ENCODE data around the gene SRRM2. TPM values are rescaled to one million over a fixed set of nuclear protein-coding genes. Genes with fewer than 3 reads are reported as not detected.

The SRRM2 gene
- total RNA-seq, 1 experiment from 2014 or later, result 107 TPM

DNA sequence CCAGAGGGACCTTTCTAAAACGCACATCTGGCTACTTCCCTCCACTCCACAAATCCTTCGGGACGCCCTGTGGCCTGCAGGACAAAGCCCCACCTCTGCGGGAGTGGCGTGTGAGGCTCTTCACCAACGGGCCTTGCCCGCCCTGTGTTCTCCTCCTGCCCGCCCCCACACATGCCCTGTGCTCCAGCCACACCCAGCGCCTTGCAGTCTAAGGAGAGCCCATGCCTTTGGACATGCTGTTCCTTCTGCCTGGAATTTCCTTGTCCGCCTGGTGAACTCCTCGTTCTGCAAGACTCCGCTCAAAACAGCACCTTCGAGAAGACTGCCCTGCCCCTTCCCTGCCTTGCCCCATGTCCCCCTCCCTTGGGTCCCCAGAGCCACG lies 17.2 kb downstream of the SRRM2 start:
- Histone ChIP-seq H3K36me3 (peaks cover 84% of the 10 kb centered on the region), H3K4me3 (no peak overlapping the region), H3K27ac (no peak overlapping the region), H3K9me3 (replicated peaks) (no peaks in the 10 kb centered on the region), H3K4me1 (peaks cover 6% of the 10 kb centered on the region; the same call in 1 of the 2 replicates), H3K27me3 (no peaks in the 10 kb centered on the region)
- DNase-seq, result no peak

DNA sequence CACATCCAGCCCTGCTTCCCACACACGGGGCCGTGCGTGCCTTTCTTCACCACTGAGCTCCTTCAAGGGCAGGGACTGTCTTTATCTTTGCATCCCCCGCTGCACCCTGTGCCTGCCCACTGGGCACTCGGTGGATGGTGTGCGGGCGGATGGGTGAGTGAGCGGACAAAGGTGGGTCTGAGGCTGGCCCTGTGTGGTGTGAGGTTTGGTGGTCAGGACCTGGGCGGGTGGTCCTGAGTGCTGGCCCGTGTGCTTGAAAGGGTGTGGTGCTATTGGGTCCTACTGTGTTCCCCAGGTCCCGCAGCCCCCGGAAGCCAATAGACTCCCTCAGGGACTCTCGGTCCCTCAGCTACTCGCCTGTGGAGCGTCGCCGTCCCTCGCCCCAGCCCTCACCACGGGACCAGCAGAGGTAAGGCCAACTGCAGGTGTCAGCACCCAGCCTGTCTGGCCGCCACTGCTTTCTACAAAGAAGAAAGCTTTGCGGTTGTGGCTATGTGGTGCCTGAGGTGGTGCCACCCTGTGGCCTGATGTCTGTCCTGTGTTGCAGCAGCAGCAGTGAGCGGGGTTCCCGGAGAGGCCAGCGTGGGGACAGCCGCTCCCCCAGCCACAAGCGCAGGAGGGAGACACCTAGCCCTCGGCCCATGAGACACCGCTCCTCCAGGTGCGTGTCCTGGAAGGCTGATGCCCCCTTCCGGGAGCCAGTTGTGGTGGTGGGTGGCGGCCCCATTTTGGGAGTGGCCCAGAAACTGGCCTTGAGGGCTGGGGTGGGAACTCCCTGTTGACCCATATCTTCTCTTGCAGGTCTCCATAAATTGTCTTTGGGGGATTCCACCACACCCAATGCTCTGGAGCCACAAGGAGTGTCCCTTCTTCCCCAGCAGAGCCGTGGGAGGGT lies 17.9 kb downstream of the SRRM2 start:
- H3K9me3 ChIP-seq (replicated peaks), result no peaks in the 10 kb centered on the region
- no peak for DNase-seq
- H3K4me3 ChIP-seq, result no peak overlapping the region
- H3K4me1 ChIP-seq, result peaks cover 6% of the 10 kb centered on the region; the same call in 1 of the 2 replicates
- no peaks in the 10 kb centered on the region for H3K27me3 ChIP-seq
- H3K27ac ChIP-seq, result no peak overlapping the region
- peaks cover 78% of the 10 kb centered on the region for H3K36me3 ChIP-seq

DNA sequence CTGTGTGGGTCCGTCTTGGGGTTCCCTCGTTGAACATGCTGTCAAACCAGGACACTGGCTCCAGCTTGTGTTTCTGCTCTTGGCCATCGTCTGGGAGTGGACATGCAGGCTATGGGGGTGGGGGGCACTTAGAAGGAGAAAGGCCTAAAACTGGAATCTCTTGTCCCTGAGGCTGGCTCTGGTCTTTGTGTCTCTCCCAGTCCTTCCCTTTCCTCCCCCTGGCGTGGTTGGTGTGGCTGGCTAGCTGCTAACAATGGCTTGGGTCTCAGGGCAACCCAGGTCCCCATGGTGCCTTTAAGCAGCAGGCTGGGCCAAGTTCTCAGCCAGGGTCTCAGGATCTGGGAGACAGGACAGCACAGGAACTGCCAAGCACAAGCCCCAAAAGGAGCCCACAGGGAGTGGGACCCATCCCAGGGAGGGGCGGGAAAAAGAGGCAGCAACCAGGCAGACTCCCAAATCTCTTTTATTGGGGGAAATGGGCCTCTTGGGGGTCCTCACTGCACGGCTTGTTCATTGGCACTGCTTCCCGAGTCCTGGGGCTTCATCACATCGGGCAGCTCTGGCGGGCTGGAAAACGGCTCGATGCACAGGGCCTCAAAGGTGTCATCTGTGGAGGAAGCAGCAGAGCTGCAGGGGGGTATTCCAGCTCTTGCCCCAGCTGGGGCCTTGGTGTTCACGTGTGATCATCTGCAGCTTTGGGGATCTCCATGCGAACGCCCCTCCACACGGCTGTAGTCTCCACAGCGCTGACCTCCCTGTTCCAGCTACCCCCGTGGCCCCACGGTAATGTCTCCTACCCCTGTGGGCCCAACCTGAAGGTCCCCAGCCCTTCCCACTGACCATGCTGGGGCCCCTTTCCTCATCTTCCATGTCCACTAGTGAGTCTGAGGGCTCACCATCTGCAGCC lies 19.3 kb downstream of the SRRM2 start:
- H3K4me3 ChIP-seq, result no peak overlapping the region
- H3K36me3 ChIP-seq, result peaks cover 63% of the 10 kb centered on the region
- H3K9me3 ChIP-seq (replicated peaks), result no peaks in the 10 kb centered on the region
- no peaks in the 10 kb centered on the region for H3K27me3 ChIP-seq
- H3K27ac ChIP-seq, result no peak overlapping the region
- H3K4me1 ChIP-seq, result peaks cover 6% of the 10 kb centered on the region; the same call in 1 of the 2 replicates
- no peak for DNase-seq

DNA sequence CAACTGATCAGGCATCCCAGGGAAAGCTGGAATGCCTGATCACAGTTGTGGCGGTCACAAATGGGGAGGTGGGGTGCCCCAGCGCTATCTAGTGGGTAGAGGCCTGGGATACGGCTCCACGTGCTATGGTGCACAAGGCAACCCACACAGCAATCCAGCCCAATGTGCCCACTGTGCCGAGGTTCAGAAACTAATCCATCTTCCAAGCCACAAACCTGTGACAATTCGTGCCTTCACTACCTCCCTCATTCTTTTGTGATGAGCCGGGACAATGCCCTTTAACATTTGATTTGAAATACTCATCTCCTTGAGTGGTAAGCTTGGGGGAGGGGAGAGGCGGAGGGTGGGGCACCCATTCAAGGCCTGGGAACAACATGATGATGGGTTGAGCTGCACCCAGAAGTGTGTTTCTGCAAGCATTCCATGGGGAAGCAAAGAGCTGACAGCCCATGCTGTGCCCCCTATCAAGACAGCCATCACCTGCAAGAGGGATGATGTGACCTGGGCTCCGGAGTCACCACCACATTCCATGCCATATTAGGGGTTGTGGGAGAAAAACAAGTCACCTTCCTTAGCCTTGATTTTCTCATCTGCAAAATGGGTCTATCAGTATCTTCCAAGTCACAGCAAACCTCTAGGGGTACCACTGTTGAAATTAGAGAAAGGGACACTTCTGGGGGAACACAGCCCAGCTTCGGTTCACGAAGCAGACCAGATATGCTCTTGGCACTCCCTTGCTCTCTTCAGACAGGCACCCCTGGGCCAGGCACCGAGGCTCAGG lies 20.9 kb downstream of the SRRM2 start:
- peaks cover 7% of the 10 kb centered on the region; the same call in 1 of the 2 replicates for H3K4me1 ChIP-seq
- H3K9me3 ChIP-seq (replicated peaks), result no peaks in the 10 kb centered on the region
- DNase-seq, result no peak
- peaks cover 47% of the 10 kb centered on the region for H3K36me3 ChIP-seq
- no peak overlapping the region for H3K27ac ChIP-seq
- H3K27me3 ChIP-seq, result no peaks in the 10 kb centered on the region
- H3K4me3 ChIP-seq, result no peak overlapping the region

DNA sequence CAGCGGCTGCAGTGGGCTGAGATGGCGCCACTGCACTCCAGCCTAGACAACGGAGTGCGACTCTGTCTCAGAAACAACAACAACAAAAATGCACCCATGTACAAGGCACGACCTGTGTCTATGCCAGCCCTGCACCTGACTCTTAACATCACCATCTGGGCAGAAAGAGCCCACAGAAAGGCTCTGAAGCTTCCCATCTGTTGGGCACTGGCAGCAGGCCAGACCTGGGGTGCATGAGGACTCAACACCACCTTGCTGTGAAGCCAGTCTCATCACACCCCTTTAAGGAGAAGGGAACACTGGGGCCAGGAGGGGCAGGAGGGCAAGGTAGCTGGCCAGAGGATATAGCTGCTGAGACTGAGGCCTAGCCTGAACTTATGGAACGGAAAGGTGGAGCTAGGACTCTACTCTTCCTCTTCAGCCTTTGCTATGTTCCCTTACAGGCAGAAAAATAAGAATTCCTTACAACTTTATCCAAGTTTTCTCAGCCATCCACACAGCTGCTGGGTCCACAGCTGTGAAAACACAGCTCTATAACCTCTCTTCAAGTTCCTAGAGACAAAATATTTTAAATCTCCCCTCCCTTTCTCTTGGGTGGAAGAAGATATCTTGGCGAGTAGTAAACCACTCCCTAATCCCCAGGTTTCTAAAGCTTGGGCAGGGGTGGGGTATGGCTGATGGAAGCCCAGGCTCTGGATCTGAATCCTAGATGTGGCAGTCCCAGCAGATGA lies 21.9 kb downstream of the SRRM2 start:
- peak in 1 of 2 experiments; percentile 26 for DNase-seq
- H3K36me3 ChIP-seq, result peaks cover 38% of the 10 kb centered on the region
- H3K27ac ChIP-seq, result no peak overlapping the region
- no peaks in the 10 kb centered on the region for H3K27me3 ChIP-seq
- H3K9me3 ChIP-seq (replicated peaks), result no peaks in the 10 kb centered on the region
- H3K4me1 ChIP-seq, result peaks cover 8% of the 10 kb centered on the region; the same call in 1 of the 2 replicates
- H3K4me3 ChIP-seq, result no peak overlapping the region

DNA sequence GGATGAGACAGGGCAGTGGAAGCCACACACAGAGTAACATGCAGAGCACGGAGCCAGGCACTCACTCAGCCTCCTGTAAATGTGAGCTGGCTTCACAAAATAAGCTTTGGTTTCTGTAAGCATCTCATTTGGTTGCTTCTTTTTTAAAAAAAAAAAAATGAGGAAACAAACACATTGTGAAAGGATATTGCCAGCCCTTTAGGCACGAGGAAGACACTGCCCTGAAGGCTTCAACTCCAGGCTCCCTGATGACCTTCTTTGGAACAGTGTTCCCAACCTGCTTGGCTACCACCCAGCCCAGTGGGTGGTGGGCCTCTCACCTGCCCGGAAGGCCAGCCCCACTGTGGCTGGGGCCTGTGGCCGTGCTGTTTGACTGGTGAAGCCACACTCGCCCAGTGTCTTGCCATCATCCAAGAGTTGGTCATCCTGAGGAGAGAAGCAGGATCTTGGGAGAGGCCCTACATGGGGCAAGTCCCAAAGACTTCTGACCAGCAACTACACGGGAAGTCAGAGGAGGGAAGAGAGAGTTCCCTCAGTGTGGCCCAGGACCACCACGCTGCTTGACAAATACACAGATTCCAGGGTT lies 22.8 kb downstream of the SRRM2 start:
- peaks cover 8% of the 10 kb centered on the region; the same call in 1 of the 2 replicates for H3K4me1 ChIP-seq
- DNase-seq, result no peak
- peaks cover 29% of the 10 kb centered on the region for H3K36me3 ChIP-seq
- H3K27me3 ChIP-seq, result no peaks in the 10 kb centered on the region
- no peaks in the 10 kb centered on the region for H3K9me3 ChIP-seq (replicated peaks)
- no peak overlapping the region for H3K4me3 ChIP-seq
- no peak overlapping the region for H3K27ac ChIP-seq

DNA sequence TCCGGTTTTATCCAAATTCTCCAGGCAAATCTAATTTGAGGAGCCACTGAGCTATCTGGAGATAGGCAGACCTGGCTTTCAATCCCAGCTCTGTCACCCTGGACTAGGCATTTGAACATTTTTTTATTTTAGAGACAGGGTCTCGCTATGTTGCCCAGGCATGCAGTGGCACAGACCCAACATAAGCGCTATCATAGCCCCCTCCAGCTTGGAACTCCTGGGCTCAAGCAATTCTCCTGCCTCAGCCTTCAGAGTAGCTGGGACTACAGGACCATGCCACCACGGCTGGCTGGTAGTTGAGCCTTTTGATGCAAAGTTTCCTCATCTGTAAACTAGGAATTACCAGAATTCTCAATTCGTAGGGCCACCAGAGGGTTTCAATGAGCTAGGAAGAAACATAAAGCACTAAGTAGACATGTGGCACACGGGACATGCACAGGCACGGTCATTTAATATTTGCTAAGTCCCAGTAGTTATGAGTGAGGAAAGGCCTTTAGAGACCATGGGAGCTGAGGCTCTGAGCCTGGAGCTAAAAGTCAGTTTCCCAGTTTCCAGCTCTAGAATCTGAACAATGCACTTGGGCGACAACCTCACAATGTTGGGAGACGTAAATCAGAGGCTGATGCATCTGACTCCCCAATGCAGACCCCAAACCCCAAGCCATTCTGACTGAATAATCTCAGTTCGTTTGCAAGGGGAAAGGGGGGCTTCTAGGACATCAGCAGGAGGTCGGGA lies 23.5 kb downstream of the SRRM2 start:
- Histone ChIP-seq H3K27ac (no peak overlapping the region), H3K27me3 (no peaks in the 10 kb centered on the region), H3K36me3 (peaks cover 23% of the 10 kb centered on the region), H3K4me3 (peak overlapping the region; percentile 94), H3K4me1 (peaks cover 8% of the 10 kb centered on the region; the same call in 1 of the 2 replicates), H3K9me3 (replicated peaks) (no peaks in the 10 kb centered on the region)
- DNase-seq, result no peak

DNA sequence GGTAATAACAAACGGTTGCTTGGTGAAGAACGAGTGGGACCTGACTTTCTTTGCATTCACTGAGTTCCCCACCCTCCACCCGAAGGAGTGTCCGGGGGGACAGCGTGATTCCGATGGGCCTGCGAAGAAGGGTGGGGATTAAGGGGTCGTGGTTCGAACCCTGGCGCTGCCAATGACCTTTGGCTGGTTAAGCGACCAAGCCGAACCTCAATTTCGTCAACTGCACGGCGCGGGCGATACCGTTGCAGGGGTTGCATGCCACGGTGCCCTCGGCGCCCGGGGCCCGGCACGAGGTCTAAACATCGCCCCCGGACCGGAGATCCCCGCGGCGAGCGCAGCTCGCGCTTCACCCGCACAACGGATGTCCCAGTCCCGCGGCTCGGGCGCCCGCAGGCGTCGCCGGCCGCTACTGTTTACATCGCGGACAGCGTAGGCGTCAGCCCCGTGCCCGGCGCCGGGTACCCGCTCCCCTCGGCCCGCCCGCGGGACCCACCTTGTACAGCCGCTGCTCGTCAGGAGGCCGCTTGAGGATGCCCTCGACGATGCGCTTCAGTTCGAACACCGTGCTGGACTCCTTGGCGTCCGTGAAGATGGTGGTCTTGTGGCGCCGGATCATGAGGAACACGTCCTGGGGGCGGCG lies 24.2 kb downstream of the SRRM2 start:
- H3K27me3 ChIP-seq, result no peaks in the 10 kb centered on the region
- H3K4me3 ChIP-seq, result peak overlapping the region; percentile 94
- peak; percentile 28 to 29 for DNase-seq
- peaks cover 17% of the 10 kb centered on the region for H3K36me3 ChIP-seq
- H3K9me3 ChIP-seq (replicated peaks), result no peaks in the 10 kb centered on the region
- peak overlapping the region; percentile 48 for H3K27ac ChIP-seq
- H3K4me1 ChIP-seq, result peaks cover 8% of the 10 kb centered on the region; the same call in 1 of the 2 replicates

DNA sequence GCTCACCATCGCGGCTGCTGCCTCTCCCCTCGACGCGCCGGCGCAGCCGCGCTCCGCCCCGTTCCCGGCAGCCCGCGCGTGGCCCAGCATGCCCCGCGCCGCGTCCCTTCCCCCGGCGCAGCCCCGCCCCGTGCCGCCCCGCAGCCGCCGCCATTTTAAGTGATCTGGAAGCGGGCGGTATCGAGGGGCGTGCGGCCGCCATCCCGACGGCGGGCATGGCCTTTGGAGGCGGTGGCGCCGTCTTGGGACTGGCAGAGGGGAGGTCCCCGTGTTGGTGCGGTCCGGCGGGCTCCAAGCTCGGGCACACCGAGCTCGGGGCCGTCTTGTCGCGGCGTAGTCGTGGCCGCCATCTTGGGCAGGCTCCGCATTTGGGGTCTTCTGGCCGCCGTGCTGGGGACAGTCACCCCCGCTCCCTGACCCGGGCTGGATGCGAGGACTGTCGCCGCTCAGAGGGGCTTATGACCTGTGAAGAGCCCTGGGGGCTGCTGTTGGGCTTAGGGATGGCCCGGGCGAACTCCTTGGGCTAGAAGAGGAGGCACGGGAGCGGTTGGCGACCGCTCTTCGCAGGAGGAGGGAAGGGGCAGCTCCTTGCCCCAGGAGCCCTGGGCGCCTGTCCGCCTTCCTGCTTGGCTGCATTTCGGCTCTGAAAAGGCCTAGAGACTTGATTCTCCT lies 24.9 kb downstream of the SRRM2 start, which contains the start of gene ELOB:
TSS of gene ELOB (minus strand) at position 50 of the 672 bp plus-strand sequence. CDS start at position 9, 41 bp downstream.
- H3K4me3 ChIP-seq, result peak within 1 kb of the TSS; percentile 94
- H3K27ac ChIP-seq, result peak within 1 kb of the TSS; percentile 99
- DNase-seq, result peak; percentile 81 to 85
- no peaks in the 10 kb centered on the region for H3K27me3 ChIP-seq
- H3K36me3 ChIP-seq, result peaks cover 10% of the 10 kb centered on the region
- H3K9me3 ChIP-seq (replicated peaks), result no peaks in the 10 kb centered on the region
- peaks cover 8% of the 10 kb centered on the region; the same call in 1 of the 2 replicates for H3K4me1 ChIP-seq

DNA sequence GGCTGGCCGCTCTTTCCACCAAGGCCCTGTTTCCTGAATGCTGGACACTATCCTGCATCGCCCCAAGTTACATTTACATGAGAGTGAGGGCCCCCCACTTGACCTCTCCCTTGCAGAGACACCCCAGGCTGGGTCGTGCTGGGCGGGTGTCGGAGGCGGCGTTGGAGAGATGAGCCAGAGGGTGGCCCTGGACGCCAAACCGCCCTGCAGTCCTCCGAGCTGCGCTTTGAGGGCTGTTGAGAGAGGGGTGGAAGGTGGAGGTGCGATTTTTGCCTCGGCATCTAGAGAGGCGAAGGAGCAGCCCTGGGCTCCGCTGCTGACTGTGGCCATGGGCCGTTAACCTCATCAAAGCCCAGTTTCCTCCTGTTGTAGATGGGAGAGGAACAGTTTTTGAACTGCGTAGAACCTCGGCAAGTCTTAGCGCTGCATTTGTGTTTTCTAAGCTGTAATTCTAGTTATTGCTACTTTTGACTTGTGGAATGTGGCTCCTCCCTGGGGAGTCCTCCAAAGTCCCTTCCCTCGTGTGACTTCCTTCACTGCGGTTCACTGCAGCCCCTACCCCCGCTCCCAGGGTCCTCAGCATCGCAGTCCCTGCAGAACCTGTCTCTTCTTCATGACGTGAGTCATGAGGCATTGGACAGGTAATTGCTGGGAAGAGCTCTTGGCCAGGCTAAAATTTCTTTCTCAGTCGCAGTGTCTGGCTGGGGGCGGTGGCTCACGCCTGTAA lies 25.6 kb downstream of the SRRM2 start:
- peaks cover 10% of the 10 kb centered on the region for H3K36me3 ChIP-seq

DNA sequence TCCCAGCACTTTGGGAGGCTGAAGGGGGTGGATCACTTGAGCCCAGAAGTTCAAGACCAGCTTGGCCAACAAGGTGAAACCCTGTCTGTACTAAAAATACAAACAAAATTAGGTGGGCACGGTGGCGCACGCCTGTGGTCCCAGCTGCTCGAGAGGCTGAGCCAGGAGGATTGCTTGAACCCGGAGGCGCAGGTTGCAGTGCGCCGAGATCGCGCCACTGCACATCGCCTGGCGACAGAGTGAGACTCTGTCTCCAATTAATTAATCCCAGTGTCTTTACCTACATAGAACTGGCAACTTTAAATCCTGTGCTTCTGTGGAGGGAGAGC lies 26.2 kb downstream of the SRRM2 start:
- H3K36me3 ChIP-seq, result peaks cover 6% of the 10 kb centered on the region; the same call in 1 of the 2 replicates
- no peak overlapping the region for H3K27ac ChIP-seq
- H3K4me3 ChIP-seq, result no peak overlapping the region
- H3K9me3 ChIP-seq (replicated peaks), result no peaks in the 10 kb centered on the region
- H3K4me1 ChIP-seq, result peaks cover 8% of the 10 kb centered on the region; the same call in 1 of the 2 replicates
- no peaks in the 10 kb centered on the region for H3K27me3 ChIP-seq
- no peak for DNase-seq

More for the DNA sequence above, 25.6 kb downstream of the SRRM2 start:
- DNase-seq, result no peak
- Histone ChIP-seq H3K4me3 (peak overlapping the region; percentile 94), H3K4me1 (peaks cover 8% of the 10 kb centered on the region; the same call in 1 of the 2 replicates), H3K27me3 (no peaks in the 10 kb centered on the region), H3K27ac (peak overlapping the region; percentile 99), H3K9me3 (replicated peaks) (no peaks in the 10 kb centered on the region)
